ENCODE data around the gene LTBP3. TPM values are rescaled to one million over a fixed set of nuclear protein-coding genes. Genes with fewer than 3 reads are reported as not detected.

The LTBP3 gene
- total RNA-seq, 1 donor from 2014 or later, result 1.7 TPM

DNA sequence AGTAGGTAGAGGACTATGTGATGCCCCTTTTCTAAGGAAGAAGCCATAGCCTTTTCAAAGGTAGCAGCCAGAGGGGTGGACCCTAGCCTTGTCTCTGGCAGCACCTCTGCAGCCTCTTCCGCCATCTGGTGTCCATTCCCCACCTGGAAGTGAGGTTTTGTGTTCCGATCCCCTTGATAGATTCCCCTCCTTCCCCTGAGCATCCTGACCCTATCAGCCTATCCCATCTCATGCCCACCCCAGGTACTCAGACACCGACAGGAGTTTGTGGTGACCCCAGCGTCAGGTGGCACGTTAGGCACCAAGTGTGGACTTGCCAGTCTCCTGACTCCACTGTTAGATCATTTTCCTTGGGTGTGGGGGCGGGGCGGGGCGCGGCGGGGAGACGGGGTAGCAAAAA is 13.8 kb upstream of the LTBP3 start:
- TF ChIP-seq, protein P1, sequence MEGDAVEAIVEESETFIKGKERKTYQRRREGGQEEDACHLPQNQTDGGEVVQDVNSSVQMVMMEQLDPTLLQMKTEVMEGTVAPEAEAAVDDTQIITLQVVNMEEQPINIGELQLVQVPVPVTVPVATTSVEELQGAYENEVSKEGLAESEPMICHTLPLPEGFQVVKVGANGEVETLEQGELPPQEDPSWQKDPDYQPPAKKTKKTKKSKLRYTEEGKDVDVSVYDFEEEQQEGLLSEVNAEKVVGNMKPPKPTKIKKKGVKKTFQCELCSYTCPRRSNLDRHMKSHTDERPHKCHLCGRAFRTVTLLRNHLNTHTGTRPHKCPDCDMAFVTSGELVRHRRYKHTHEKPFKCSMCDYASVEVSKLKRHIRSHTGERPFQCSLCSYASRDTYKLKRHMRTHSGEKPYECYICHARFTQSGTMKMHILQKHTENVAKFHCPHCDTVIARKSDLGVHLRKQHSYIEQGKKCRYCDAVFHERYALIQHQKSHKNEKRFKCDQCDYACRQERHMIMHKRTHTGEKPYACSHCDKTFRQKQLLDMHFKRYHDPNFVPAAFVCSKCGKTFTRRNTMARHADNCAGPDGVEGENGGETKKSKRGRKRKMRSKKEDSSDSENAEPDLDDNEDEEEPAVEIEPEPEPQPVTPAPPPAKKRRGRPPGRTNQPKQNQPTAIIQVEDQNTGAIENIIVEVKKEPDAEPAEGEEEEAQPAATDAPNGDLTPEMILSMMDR (IDR thresholded peaks at IDR 0.05; ENCODE audit: unreplicated experiment), result no peak
- H3K36me3 Mint-ChIP-seq (ENCODE audit: low read depth, unreplicated experiment), result no peaks in the 10 kb centered on the region
- peaks cover 46% of the 10 kb centered on the region for H3K4me1 Mint-ChIP-seq (ENCODE audit: unreplicated experiment)
- H3K4me3 Mint-ChIP-seq (ENCODE audit: unreplicated experiment), result peak overlapping the region; percentile 98
- H3K9me3 Mint-ChIP-seq (ENCODE audit: unreplicated experiment), result no peaks in the 10 kb centered on the region
- no peak for DNase-seq (ENCODE audit: low spot score)
- H3K27ac Mint-ChIP-seq (ENCODE audit: unreplicated experiment), result no peak overlapping the region
- H3K27me3 Mint-ChIP-seq (ENCODE audit: unreplicated experiment), result peaks cover 31% of the 10 kb centered on the region

GRCh38 chr11:65571420-65571819 is 13.3 kb upstream of the LTBP3 start:
- DNase-seq (ENCODE audit: low spot score), result no peak
- Mint-ChIP-seq H3K27ac (ENCODE audit: unreplicated experiment) (no peak overlapping the region), H3K27me3 (ENCODE audit: unreplicated experiment) (peaks cover 29% of the 10 kb centered on the region), H3K9me3 (ENCODE audit: unreplicated experiment) (no peaks in the 10 kb centered on the region), H3K4me1 (ENCODE audit: unreplicated experiment) (peaks cover 46% of the 10 kb centered on the region), H3K4me3 (ENCODE audit: unreplicated experiment) (peak overlapping the region; percentile 98), H3K36me3 (ENCODE audit: low read depth, unreplicated experiment) (no peaks in the 10 kb centered on the region)
- TF ChIP-seq, protein P1 (IDR thresholded peaks at IDR 0.05; ENCODE audit: unreplicated experiment), result no peak

DNA sequence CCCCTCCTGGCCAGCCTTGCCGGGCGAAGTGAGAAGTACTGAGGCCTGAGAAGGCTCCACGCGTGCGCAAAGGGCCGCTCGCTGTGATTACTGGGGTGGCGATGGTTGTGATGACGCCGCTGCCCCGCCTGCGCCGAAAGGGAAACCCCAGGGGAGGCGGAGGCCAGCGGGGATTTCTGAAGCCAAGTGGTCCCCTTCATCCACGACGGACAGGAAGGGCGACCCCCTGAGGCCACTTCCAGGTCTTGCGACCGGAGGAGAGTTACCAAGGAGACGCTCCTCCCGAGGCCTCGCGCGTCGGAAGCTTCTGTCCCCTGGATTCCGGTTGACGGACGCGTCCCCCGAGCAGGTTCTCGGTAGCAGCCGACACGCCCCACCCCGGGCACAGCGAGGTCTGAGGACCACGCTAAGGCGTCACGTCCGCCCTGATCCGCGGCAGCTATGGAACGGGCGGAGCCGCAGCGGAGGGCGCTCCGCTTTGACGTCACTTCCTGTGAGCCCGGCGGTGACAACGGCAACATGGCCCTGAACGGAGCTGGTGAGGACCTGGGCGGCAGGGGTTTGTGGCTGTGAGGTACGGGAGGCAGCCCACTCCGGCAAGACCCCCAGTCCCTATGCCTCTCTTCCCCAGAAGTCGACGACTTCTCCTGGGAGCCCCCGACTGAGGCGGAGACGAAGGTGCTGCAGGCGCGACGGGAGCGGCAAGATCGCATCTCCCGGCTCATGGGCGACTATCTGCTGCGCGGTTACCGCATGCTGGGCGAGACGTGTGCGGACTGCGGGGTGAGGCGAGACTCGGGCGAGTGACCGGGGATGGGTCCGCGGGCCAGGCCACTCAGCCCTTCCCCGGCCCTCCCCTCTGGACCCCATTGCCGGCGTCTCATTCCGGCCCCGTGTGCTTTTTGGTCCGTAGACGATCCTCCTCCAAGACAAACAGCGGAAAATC is 12.1 kb upstream of the LTBP3 start, which contains the start of gene ZNRD2:
Gene ZNRD2 (plus strand): TSS at position 505 of the 946 bp plus-strand sequence. CDS start 15 bp downstream, at position 520.
- H3K4me3 Mint-ChIP-seq (ENCODE audit: unreplicated experiment), result peak within 1 kb of the TSS; percentile 98
- no peaks in the 10 kb centered on the region for H3K36me3 Mint-ChIP-seq (ENCODE audit: low read depth, unreplicated experiment)
- H3K4me1 Mint-ChIP-seq (ENCODE audit: unreplicated experiment), result peaks cover 42% of the 10 kb centered on the region
- H3K9me3 Mint-ChIP-seq (ENCODE audit: unreplicated experiment), result no peaks in the 10 kb centered on the region
- TF ChIP-seq, protein P1 (IDR thresholded peaks at IDR 0.05; ENCODE audit: unreplicated experiment), result peak; percentile 61
- H3K27me3 Mint-ChIP-seq (ENCODE audit: unreplicated experiment), result peaks cover 28% of the 10 kb centered on the region
- H3K27ac Mint-ChIP-seq (ENCODE audit: unreplicated experiment), result peak within 1 kb of the TSS; percentile 85
- peak; percentile 96 for DNase-seq (ENCODE audit: low spot score)

GRCh38 chr11:65569164-65569972 is 11.2 kb upstream of the LTBP3 start:
- H3K4me1 Mint-ChIP-seq (ENCODE audit: unreplicated experiment), result peaks cover 37% of the 10 kb centered on the region
- TF ChIP-seq, protein P1 (IDR thresholded peaks at IDR 0.05; ENCODE audit: unreplicated experiment), result no peak

More at GRCh38 chr11:65569164-65569972, 11.2 kb upstream of the LTBP3 start:
- Mint-ChIP-seq H3K27me3 (ENCODE audit: unreplicated experiment) (peaks cover 23% of the 10 kb centered on the region), H3K27ac (ENCODE audit: unreplicated experiment) (peak overlapping the region; percentile 85), H3K36me3 (ENCODE audit: low read depth, unreplicated experiment) (no peaks in the 10 kb centered on the region), H3K9me3 (ENCODE audit: unreplicated experiment) (no peaks in the 10 kb centered on the region), H3K4me3 (ENCODE audit: unreplicated experiment) (peak overlapping the region; percentile 98)
- no peak for DNase-seq (ENCODE audit: low spot score)
